ENCODE measurements around the gene ARHGDIG.

ARHGDIG gene

GRCh38 chr16:293043-293775, 12.8 kb downstream of the ARHGDIG start:
- Mint-ChIP-seq H3K36me3 (ENCODE audit: low read depth) (peaks cover under 1% of the 10 kb centered on the region), H3K9me3 (no peaks in the 10 kb centered on the region), H3K4me1 (ENCODE audit: low read depth) (no peaks in the 10 kb centered on the region), H3K27me3 (no peaks in the 10 kb centered on the region), H3K4me3 (no peak overlapping the region), H3K27ac (no peak overlapping the region)

GRCh38 chr16:296276-296675, 15.9 kb downstream of the ARHGDIG start:
- no peak overlapping the region for H3K4me3 Mint-ChIP-seq
- H3K27me3 Mint-ChIP-seq = no peaks in the 10 kb centered on the region
- H3K4me1 Mint-ChIP-seq (ENCODE audit: low read depth) = no peaks in the 10 kb centered on the region
- H3K36me3 Mint-ChIP-seq (ENCODE audit: low read depth) = peaks cover 4% of the 10 kb centered on the region
- H3K9me3 Mint-ChIP-seq = no peaks in the 10 kb centered on the region
- no peak overlapping the region for H3K27ac Mint-ChIP-seq

GRCh38 chr16:296806-297510, 16.6 kb downstream of the ARHGDIG start:
- Mint-ChIP-seq H3K27ac (no peak overlapping the region), H3K4me1 (ENCODE audit: low read depth) (no peaks in the 10 kb centered on the region), H3K9me3 (no peaks in the 10 kb centered on the region), H3K27me3 (no peaks in the 10 kb centered on the region), H3K4me3 (no peak overlapping the region), H3K36me3 (ENCODE audit: low read depth) (peaks cover 4% of the 10 kb centered on the region)

GRCh38 chr16:297832-298231, 17.4 kb downstream of the ARHGDIG start:
- Mint-ChIP-seq H3K27ac (no peak overlapping the region), H3K4me1 (ENCODE audit: low read depth) (no peaks in the 10 kb centered on the region), H3K36me3 (ENCODE audit: low read depth) (peaks cover 5% of the 10 kb centered on the region), H3K27me3 (no peaks in the 10 kb centered on the region), H3K4me3 (no peak overlapping the region), H3K9me3 (no peaks in the 10 kb centered on the region)

GRCh38 chr16:301235-301634, 20.8 kb downstream of the ARHGDIG start:
- Mint-ChIP-seq H3K9me3 (no peaks in the 10 kb centered on the region), H3K4me1 (ENCODE audit: low read depth) (no peaks in the 10 kb centered on the region), H3K4me3 (no peak overlapping the region), H3K27ac (no peak overlapping the region), H3K27me3 (no peaks in the 10 kb centered on the region), H3K36me3 (ENCODE audit: low read depth) (peaks cover 19% of the 10 kb centered on the region)

GRCh38 chr16:301950-302349, 21.6 kb downstream of the ARHGDIG start:
- no peaks in the 10 kb centered on the region for H3K9me3 Mint-ChIP-seq

GRCh38 chr16:303760-304505, 23.5 kb downstream of the ARHGDIG start:
- H3K9me3 Mint-ChIP-seq = no peaks in the 10 kb centered on the region
- H3K4me3 Mint-ChIP-seq = no peak overlapping the region
- H3K4me1 Mint-ChIP-seq (ENCODE audit: low read depth) = peaks cover 12% of the 10 kb centered on the region
- no peaks in the 10 kb centered on the region for H3K27me3 Mint-ChIP-seq
- no peak overlapping the region for H3K27ac Mint-ChIP-seq
- H3K36me3 Mint-ChIP-seq (ENCODE audit: low read depth) = peaks cover 24% of the 10 kb centered on the region

More at GRCh38 chr16:301950-302349, 21.6 kb downstream of the ARHGDIG start:
- no peaks in the 10 kb centered on the region for H3K27me3 Mint-ChIP-seq
- H3K4me3 Mint-ChIP-seq = no peak overlapping the region
- no peak overlapping the region for H3K27ac Mint-ChIP-seq
- peaks cover 21% of the 10 kb centered on the region for H3K36me3 Mint-ChIP-seq (ENCODE audit: low read depth)
- H3K4me1 Mint-ChIP-seq (ENCODE audit: low read depth) = no peaks in the 10 kb centered on the region

- no peak overlapping the region for H3K27ac Mint-ChIP-seq
- no peaks in the 10 kb centered on the region for H3K9me3 Mint-ChIP-seq
- H3K27me3 Mint-ChIP-seq = no peaks in the 10 kb centered on the region
- no peak overlapping the region for H3K4me3 Mint-ChIP-seq
- peaks cover 28% of the 10 kb centered on the region for H3K36me3 Mint-ChIP-seq (ENCODE audit: low read depth)
- H3K4me1 Mint-ChIP-seq (ENCODE audit: low read depth) = peaks cover 24% of the 10 kb centered on the region
Observed at GRCh38 chr16:305916-306626, 25.7 kb downstream of the ARHGDIG start.

GRCh38 chr16:306911-307370, 26.6 kb downstream of the ARHGDIG start:
- Mint-ChIP-seq H3K4me3 (no peak overlapping the region), H3K9me3 (no peaks in the 10 kb centered on the region), H3K36me3 (ENCODE audit: low read depth) (peaks cover 28% of the 10 kb centered on the region), H3K4me1 (ENCODE audit: low read depth) (peaks cover 24% of the 10 kb centered on the region), H3K27ac (no peak overlapping the region), H3K27me3 (no peaks in the 10 kb centered on the region)

- H3K9me3 Mint-ChIP-seq = no peaks in the 10 kb centered on the region
- no peak overlapping the region for H3K4me3 Mint-ChIP-seq
- H3K4me1 Mint-ChIP-seq (ENCODE audit: low read depth) = peaks cover 24% of the 10 kb centered on the region
- peaks cover 32% of the 10 kb centered on the region for H3K36me3 Mint-ChIP-seq (ENCODE audit: low read depth)
- H3K27ac Mint-ChIP-seq = no peak overlapping the region
- no peaks in the 10 kb centered on the region for H3K27me3 Mint-ChIP-seq
Observed at GRCh38 chr16:307691-308312, 27.4 kb downstream of the ARHGDIG start.

GRCh38 chr16:309476-309875, 29.1 kb downstream of the ARHGDIG start:
- Mint-ChIP-seq H3K36me3 (ENCODE audit: low read depth) (peaks cover 25% of the 10 kb centered on the region), H3K27me3 (no peaks in the 10 kb centered on the region), H3K4me1 (ENCODE audit: low read depth) (peaks cover 24% of the 10 kb centered on the region), H3K27ac (peak overlapping the region; percentile 65), H3K4me3 (no peak overlapping the region), H3K9me3 (no peaks in the 10 kb centered on the region)

GRCh38 chr16:311725-312124, 31.3 kb downstream of the ARHGDIG start:
- no peak overlapping the region for H3K4me3 Mint-ChIP-seq
- H3K27me3 Mint-ChIP-seq = no peaks in the 10 kb centered on the region
- H3K4me1 Mint-ChIP-seq (ENCODE audit: low read depth) = peaks cover 33% of the 10 kb centered on the region
- H3K27ac Mint-ChIP-seq = no peak overlapping the region
- peaks cover 26% of the 10 kb centered on the region for H3K36me3 Mint-ChIP-seq (ENCODE audit: low read depth)
- H3K9me3 Mint-ChIP-seq = no peaks in the 10 kb centered on the region

- H3K9me3 Mint-ChIP-seq = no peaks in the 10 kb centered on the region
- H3K36me3 Mint-ChIP-seq (ENCODE audit: low read depth) = peaks cover 30% of the 10 kb centered on the region
- no peak overlapping the region for H3K27ac Mint-ChIP-seq
- H3K4me1 Mint-ChIP-seq (ENCODE audit: low read depth) = peaks cover 32% of the 10 kb centered on the region
- no peak overlapping the region for H3K4me3 Mint-ChIP-seq
- H3K27me3 Mint-ChIP-seq = no peaks in the 10 kb centered on the region
Observed at GRCh38 chr16:314351-314750, 34.0 kb downstream of the ARHGDIG start.

GRCh38 chr16:314795-315299, 34.5 kb downstream of the ARHGDIG start:
- Mint-ChIP-seq H3K4me3 (no peak overlapping the region), H3K9me3 (no peaks in the 10 kb centered on the region)

More at GRCh38 chr16:314795-315299, 34.5 kb downstream of the ARHGDIG start:
- Mint-ChIP-seq H3K36me3 (ENCODE audit: low read depth) (peaks cover 30% of the 10 kb centered on the region), H3K27me3 (no peaks in the 10 kb centered on the region), H3K4me1 (ENCODE audit: low read depth) (peaks cover 30% of the 10 kb centered on the region), H3K27ac (no peak overlapping the region)
